ENCODE results near the gene EIF5. TPM values are rescaled to one million over a fixed set of nuclear protein-coding genes. Genes with fewer than 3 reads are reported as not detected.

The EIF5 gene
- total RNA-seq, 4 donors from 2014 or later: 210 to 312 (median 266) TPM

DNA sequence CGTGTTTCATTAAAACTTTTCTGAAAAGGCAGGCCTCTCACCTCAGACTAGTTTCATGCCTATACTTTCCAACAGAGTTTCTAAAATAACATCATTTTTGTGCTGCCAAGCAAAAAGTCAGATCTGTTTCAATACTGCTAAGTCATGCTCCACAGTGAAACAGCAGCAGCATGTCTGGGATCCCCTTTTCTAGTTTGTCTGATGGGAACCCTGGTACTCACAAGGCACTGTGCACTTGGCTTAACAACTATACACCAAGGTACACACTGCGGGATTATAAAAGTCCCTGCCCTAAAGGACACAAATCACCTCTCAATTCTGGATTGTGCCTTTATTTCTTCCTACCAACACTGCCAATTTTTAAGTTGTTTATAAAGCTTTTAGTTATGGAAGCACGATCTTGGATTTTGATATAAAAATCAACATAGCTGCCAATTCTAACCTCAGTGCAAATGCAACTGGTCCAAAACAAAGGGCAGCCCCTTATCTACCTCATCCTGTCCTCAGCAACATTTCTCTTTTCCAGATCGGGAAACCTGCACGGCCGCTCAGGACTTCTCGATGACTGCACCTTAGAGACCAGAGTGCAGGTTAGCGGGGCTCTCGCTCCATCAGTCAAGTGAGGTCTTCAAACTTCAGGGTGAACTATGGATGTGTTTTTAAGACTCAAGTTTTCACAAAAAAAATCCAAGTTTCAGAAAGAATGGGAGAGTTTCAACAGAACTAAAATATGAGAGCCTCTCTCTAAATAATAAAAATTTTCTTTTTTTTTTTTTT is 1.7 kb upstream of the EIF5 start:
- WGBS, 2 donors (ENCODE audit: low coverage in 1 of 2): 80 to 87% methylated on average over 9 of the region's 9 CpGs
- H3K9me3 ChIP-seq: no peaks in the 10 kb centered on the region
- peaks cover 8 to 35% (median 21%) of the 10 kb centered on the region in 4 donors for H3K4me1 ChIP-seq
- intact Hi-C loops (cut with DNase I; ENCODE audit: low total_unique reads) (no loop called here), in situ Hi-C loops (cut with MboI; ENCODE audit: low pct_ligation_motif_present in 1 of 4, low pct_unique_long_range_greater_than_20kb in 1 of 4, low sequenced_read_pairs in 3 of 4) (loop anchor here in 1 of 4 donors (10.0 kb wide), 1 partner anchor 52 kb away; the partner anchor contains the start of gene MARK3)
- peak overlapping the region in 1 of 4 donors; percentile 93 for H3K4me3 ChIP-seq
- peaks cover 0 to 20% (median 11%) of the 10 kb centered on the region in 4 donors for H3K36me3 ChIP-seq
- no peaks in the 10 kb centered on the region for H3K27me3 ChIP-seq
- DNase-seq: no peak
- TF ChIP-seq POLR2AphosphoS5 (IDR thresholded peaks at IDR 0.05) (no peak), CTCF (IDR thresholded peaks at IDR 0.05) (no peak), POLR2A (IDR thresholded peaks at IDR 0.05) (no peak), EP300 (IDR thresholded peaks at IDR 0.05; ENCODE audit: low read depth) (no peak)
- peak overlapping the region; percentile 99 to 100 (median 99) for H3K27ac ChIP-seq

DNA sequence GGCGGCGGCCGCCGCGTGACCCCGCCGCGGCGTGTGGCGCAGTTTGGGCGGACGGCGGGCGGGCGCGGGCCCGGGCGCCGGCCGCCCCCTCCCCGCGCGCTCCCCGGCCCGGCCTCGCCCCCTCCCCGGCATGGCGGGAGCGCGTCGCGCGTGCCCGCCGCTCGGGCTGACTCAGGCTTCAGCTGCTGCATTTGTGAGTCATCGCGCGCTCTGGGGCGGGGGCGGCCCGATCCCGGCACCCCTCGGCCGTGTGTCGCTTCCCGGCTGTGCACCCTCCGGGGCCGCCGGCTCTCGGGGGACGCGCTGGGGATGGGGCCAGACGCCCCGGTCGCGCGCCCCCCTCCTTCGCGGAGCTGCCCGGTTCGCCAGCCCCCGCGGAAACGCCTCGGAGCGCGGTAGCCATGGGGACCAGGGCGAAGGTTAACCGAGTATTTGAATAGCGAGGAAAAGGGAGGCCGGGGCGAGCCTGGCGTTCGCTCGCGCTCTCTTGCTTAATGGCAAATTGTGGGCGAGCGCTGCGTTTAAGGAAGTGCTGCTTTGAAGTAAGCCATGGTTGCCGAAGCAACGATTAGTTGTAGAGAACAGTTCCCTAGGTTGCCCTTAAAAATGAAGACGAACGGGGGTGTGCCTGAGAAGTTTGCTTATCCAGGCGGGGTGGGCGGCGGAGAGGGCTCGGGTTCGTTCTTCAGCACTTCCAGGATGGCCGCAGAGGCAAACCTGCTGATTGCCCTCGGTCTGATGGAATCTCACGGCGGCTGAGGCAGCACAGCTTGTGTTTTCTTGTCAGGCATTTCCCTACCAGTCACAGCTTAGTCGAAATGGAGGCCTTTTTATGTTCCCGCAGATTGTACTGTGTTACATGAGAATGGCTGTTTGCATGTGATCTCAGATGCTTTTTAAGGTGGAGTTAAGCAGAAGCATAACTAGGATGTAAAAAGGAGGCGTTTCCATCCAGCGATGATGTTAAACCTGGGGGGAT is 896 bp downstream of the EIF5 start:
- Histone ChIP-seq H3K4me1 (peaks cover 8 to 40% (median 21%) of the 10 kb centered on the region in 4 donors), H3K9me3 (no peaks in the 10 kb centered on the region), H3K36me3 (peaks cover 3 to 46% (median 25%) of the 10 kb centered on the region in 4 donors), H3K27ac (peak overlapping the region; percentile 99 to 100 (median 99)), H3K27me3 (no peaks in the 10 kb centered on the region), H3K4me3 (peak overlapping the region; percentile 82 to 95 (median 88))
- intact Hi-C loops (cut with DNase I; ENCODE audit: low total_unique reads) (no loop called here), in situ Hi-C loops (cut with MboI; ENCODE audit: low pct_ligation_motif_present in 1 of 4, low pct_unique_long_range_greater_than_20kb in 1 of 4, low sequenced_read_pairs in 3 of 4) (loop anchor here in 1 of 4 donors (10.0 kb wide), 1 partner anchor 50 kb away; the partner anchor contains the start of gene MARK3)
- DNase-seq: peak; percentile 84
- WGBS, 2 donors (ENCODE audit: low coverage in 1 of 2): 0 to 1% methylated on average over 7 to 78 of the region's 97 CpGs
- peak; percentile 37 for TF ChIP-seq POLR2A (IDR thresholded peaks at IDR 0.05)
- peak in 2 of 3 donors; percentile 54 to 56 for TF ChIP-seq POLR2AphosphoS5 (IDR thresholded peaks at IDR 0.05)
- no peak for TF ChIP-seq EP300 (IDR thresholded peaks at IDR 0.05; ENCODE audit: low read depth)
- no peak for TF ChIP-seq CTCF (IDR thresholded peaks at IDR 0.05)

GRCh38 chr14:103336191-103336590 is 2.2 kb downstream of the EIF5 start:
- TF ChIP-seq EP300 (IDR thresholded peaks at IDR 0.05; ENCODE audit: low read depth): no peak
- TF ChIP-seq POLR2A (IDR thresholded peaks at IDR 0.05): no peak
- TF ChIP-seq POLR2AphosphoS5 (IDR thresholded peaks at IDR 0.05): no peak
- TF ChIP-seq CTCF (IDR thresholded peaks at IDR 0.05): no peak
- Histone ChIP-seq H3K27me3 (no peaks in the 10 kb centered on the region), H3K9me3 (no peaks in the 10 kb centered on the region), H3K4me3 (peak overlapping the region in 1 of 4 donors; percentile 93), H3K36me3 (peaks cover 3 to 58% (median 31%) of the 10 kb centered on the region in 4 donors), H3K4me1 (peaks cover 8 to 40% (median 21%) of the 10 kb centered on the region in 4 donors), H3K27ac (peak overlapping the region in 1 of 4 donors; percentile 99)
- no peak for DNase-seq
- in situ Hi-C loops (cut with MboI; ENCODE audit: low pct_ligation_motif_present in 1 of 4, low pct_unique_long_range_greater_than_20kb in 1 of 4, low sequenced_read_pairs in 3 of 4) (loop anchor here in 1 of 4 donors (10.0 kb wide), 1 partner anchor 49 kb away; the partner anchor contains the start of gene MARK3), intact Hi-C loops (cut with DNase I; ENCODE audit: low total_unique reads) (no loop called here)
- WGBS, 2 donors (ENCODE audit: low coverage in 1 of 2): 92 to 94% methylated on average over 11 to 14 of the region's 14 CpGs
